ENCODE measurements around the gene C15orf39.
"Not testable (repeated sequence)": the region's sequence is repeated elsewhere in the genome, so short reads cannot be mapped to it uniquely, and the experiment has no call there.

Gene C15orf39

DNA sequence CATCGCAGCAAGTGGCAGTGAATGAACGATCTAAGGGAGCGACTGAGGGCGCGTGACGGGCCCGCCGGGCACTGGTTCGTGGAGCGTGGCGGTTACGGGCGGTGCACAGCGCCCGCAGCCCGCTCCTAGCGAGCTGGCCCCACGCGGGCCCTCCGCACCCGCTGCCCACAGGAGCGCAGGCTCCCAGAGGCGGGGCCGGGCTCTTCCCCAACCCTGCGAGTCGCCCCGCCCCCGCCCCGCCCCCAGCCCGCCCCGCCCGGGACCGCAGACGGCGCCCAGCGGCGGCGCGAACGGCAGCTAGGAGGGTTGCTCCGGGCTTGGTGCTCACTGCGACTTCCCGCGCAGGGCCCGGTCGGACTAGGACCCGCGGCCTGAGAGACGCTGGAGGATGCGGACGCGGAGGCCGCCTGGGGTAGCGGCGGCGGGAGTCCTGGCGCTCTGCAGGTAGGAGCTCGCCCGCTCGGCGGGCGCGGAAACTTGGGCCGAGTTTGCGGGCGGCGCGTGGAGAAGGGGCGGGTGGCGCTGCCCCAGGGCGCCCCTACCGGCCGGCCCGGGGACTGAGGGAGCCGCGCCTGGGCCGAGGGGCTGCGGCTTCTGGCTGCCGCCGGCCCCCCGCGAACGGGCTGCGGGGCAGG is at the start of gene C15orf39:
TSS of gene C15orf39 (plus strand) at position 267 of the 635 bp plus-strand sequence. CDS start 4,167 bp downstream, outside the sequence.
- peak; percentile 46 to 54 for DNase-seq (ENCODE audit: low read depth in 2 of 2)

DNA sequence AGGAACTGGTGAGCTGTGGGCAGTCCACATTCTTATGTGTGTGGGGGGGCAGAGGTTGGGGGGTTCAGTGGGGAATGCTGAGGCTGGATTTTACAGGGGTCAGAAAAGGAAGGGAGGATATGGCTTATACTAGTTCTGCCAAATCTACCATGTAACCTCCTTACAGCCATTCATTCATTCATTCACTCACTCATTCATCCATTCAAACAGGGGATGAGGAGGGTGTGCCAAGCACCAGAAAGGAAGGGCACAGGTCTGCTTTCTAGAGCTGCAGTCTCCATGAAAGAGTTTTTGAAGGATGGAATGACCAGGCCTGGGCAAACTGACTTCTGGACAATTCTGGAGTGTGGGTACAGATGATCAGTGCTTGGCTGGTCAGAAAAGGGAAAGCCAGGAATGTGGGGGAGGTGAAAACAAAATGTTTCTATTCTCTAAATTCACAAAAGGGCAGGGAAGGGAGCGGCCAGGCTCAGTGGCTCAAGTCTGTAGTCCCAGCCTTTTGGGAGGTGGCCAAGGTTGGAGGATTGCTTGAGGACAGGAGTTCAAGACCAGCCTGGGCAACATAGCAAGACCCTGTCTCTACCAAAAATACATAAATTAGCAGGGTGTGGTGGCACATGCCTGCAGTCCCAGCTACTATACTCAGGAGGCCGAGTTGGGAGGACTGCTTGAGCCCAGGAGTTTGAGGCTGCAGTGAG is 49.2 kb upstream of the C15orf39 start:
- no peak for DNase-seq (ENCODE audit: low read depth in 2 of 2)

DNA sequence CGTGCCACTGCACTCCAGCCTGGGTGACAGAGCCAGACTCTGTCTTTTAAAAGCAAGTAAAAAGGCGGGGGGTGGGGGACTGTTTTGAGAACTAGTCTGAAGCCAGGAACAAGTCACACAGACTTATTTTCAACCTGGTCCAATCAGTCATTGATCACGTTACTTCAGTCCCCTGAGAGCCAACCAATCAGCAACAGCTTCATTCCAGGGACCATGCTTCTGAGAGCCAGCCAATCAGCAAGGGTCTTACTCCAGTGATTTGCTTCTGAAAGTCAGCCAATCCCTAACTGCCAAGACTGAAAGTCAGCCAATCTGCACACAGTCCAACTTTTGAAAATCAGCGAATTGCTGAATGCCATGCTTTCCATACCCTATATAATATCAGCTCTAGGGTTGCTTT is 48.6 kb upstream of the C15orf39 start:
- no peak for DNase-seq (ENCODE audit: low read depth in 2 of 2)

DNA sequence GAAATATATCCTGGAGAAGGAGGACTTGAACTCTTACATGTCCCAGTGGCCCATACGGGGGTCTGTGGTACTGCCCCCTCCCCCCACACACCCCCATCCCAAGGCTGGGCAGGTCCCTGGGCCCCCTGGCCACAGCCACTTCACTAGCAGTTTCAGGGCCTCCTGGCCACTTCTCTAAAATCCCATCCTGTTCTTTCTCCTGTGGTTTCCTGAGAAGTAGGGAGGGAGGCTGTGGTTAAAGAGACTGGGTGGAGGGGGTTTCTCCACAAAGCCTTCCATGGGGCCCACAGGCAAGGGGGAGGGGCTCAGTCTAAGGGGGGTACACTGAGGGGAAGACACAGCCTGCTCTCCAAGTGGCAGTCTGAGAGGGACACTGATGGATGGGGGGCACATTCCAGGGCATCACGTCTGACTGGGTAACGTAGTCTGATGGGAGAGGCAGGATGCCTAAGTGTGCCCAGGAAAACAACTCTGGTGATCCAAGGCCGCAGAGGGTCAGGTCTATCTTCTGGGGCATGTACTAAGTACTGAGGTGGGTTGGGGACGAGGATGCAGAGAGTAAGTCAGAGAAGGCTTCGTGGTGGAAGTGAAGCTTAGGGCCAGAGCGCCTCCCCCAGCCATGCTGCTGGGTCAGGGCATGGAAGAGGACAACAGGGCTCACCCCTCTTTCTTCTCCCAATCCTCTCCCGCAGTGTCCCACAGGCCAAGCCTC is 48.0 kb upstream of the C15orf39 start:
- no peak for DNase-seq (ENCODE audit: low read depth in 2 of 2)

DNA sequence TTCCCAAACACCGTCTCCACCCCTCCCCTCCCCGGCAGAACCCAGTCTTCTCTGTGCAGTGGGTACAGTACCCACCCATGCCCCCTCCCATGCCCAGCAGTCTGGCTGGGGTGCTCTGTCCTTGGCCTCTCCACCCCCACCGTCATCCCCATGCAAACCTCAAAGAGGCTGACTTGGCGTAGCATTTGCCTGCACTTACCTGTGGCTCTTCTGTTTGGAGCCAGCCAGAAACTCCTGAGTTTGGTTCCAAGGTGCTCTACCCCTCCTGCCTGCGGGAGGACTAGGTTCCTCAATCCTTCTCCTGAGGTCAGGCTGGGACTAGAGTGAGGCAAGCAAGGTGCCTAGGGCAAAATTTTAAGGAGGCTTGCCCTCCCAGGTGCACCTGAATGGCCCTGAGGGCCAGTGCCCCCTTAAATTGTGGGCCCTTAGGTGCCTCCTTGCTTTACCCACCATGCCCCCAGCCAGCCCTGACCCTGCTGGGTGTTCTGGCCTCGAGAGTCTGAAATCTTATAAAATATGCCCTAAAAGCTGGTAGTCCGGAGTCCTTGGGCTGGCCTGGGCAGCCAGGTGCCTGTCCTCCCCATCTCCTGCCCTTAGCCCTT is 47.1 kb upstream of the C15orf39 start:
- no peak for DNase-seq (ENCODE audit: low read depth in 2 of 2)

DNA sequence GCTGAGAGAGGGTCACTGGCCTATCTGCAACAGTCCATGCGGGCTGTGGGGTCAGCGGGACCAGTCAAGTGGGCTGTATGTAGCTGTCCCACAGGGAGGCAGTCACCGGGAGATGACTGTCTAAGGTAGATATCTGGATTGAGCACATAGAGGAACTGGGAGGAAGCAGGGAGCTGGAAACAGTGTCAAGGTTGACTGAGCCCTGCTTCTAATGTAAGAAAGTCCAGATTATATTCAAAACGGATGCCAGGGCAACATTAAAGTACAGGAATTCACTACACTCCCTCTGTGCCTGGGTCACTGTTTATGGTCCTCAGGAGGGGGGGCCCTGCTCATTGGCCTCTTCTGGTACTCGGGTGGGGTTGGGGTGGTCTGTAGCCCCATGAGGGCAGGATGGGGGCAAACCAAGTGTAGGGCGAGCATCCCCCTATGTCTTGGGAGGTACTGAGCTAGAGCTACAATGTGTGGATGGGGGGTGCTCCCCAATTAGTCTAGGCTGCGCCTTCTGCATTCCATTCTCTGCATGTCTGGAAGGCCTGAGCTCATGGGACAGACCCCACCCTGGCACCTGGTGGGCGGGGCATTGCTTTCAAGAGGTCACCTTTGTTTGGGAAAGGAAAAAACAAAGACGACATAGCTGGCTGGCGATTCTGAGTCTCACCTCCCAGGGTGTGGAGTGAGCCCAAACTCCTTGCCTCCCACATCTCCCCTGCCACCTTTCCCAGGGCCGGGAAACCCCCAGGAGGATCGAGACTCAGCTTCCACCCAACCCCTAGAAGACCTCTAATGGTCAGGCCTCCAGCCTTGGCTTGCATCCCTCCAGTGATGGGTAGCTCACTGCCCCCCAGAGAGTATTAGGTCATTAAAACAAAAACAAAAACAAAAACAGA is 45.1 kb upstream of the C15orf39 start:
- DNase-seq (ENCODE audit: low read depth in 2 of 2): no peak

DNA sequence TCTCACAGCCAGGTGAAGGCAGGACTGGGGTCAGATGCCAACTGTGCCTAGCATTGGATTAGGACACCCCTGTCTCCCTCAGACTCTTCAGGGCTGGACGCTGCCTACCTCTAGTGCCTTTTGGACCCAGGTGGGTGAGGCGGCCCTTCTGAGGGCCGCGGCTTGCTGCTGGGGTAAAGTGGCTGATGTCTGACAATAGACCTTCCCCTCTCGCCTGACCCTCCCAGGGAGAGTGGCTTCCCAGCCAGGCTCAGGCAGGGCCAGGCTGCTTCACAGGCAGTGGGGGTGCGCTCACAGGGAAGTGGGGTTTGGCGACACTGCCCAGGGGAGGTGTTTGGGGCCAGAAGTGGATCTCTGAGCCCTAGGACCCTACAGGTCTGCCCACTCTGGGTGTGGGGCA is 43.3 kb upstream of the C15orf39 start:
- DNase-seq (ENCODE audit: low read depth in 2 of 2): no peak

DNA sequence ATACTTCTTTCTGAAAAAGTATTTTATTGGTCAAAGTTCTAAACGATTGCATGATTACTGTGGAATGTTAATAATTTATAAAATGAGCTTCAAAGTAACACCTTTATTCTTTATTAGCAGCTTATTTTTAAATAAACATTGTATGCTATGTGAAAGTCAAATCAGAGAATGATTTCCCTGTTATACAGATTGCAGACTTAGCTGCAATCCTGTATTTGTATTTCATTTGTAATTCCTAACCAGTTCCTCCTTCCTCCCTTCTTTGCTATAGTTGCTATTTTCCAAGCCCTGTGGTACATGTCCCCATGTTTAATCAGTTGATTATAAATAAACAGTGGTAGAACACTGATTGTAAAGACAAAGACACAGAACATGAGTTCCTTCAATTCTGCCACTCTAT is 42.4 kb upstream of the C15orf39 start:
- DNase-seq (ENCODE audit: low read depth in 2 of 2): no peak

DNA sequence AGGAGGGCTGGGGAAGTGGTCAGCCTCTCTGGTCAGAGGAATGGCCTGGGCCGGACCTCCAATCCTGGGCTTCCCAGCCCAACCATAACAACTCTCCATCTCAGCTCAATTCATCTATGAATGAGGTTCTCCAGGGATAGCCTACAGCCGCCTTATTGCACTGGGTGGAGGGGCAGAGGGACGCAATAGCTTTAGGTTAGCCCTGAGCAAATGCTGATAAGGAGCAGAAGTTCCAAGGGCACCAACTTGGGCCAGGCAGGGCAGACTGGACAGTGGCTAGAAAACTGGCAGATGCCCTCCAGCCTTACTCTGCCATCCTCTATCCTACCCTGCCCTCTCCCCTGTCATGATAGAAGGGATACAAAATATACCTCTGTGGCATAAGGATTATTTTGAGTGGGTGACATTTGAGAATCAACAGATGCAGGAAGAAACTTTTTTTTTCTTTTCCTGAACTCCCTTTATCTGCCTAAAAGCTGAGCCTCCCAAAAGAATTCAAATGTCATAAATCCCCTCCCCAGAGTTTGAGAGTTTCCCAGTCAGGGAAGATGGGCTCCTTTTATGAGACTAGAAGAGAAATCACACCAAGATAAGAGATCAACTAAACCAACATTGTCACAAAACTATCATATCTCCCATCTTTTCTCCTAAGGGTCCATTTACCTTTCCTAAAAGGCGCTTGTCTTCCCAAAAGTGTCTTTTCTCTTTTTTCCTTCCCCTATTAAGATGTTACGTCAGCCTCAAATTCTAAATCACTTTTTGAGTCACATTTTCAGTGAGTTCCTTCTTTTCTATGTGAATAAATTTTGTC is 40.4 kb upstream of the C15orf39 start:
- no peak for DNase-seq (ENCODE audit: low read depth in 2 of 2)

DNA sequence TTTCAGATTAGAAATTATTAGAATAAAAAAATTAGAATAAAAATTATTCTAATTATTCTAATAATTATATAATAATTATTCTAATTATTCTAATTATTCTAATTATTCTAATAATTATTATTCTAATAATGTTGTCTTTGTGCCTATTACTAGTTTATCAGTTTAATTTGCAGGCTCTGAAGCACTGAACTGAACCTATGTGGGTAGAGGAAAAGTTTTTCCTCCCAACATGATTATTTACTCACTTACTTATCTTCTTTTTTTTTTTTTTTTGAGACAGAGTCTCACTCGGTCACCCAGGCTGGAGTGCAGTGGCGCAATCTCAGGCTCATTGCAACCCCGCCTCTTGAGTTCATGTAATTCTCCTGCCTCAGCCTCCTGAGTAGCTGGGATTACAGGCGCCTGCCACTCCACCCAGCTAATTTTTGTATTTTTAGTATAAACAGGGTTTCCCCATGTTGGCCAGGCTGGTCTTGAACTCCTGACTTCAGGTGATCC is 39.7 kb upstream of the C15orf39 start:
- DNase-seq (ENCODE audit: low read depth in 2 of 2): no peak

DNA sequence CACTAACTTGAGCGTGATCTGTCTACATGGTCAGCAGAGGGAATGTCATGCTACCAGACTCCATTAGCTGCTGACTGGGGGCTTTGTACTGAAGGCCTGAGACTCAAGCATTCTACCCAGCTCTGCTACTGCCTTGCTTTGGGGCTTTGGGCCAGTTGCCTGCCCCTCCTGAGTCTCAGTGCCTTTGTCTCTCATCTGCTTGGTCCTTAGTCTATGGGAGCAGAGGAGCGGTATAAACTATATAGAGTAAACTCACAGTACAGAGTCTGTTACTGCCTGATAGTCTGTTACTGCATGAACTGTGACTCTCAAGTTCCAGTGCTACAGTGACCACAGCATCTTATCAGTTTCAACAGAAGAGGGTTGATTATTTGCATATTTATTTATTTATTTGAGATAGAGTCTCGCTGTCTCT is 38.5 kb upstream of the C15orf39 start:
- DNase-seq (ENCODE audit: low read depth in 2 of 2): no peak

DNA sequence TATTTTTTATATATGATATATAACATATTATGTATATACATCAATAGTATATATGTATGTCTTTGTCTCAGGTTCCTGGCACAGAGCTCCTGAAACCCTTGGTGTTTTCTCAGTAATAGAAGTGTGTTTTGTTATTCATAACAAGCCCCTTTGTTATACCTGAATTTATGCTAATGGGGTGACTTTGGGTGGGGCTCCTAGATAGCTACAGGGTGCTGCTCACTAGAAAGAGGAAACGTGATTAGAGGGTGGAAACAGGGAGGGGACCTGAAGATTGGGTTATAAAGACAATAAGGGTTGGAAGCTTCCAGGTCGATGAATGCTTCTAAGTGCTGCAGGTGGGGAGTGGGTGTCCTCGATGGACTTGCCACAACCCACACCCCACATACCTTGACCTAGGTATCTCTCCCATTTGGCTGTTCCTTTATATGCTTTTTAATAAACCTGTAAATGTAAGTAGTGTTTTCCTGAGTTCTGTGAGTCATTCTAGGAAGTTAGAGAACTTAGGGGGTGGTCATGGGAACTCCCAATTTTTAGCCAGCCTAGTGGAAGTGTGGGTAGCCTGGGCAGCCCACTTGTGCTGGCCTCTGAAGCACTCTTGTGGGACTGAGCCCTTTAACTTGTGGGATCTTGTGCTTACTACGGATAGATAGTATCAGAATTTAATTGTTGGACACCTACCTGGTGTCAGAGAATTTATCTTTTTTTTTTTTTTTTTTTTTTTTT is 36.9 kb upstream of the C15orf39 start:
- DNase-seq (ENCODE audit: low read depth in 2 of 2): no peak

DNA sequence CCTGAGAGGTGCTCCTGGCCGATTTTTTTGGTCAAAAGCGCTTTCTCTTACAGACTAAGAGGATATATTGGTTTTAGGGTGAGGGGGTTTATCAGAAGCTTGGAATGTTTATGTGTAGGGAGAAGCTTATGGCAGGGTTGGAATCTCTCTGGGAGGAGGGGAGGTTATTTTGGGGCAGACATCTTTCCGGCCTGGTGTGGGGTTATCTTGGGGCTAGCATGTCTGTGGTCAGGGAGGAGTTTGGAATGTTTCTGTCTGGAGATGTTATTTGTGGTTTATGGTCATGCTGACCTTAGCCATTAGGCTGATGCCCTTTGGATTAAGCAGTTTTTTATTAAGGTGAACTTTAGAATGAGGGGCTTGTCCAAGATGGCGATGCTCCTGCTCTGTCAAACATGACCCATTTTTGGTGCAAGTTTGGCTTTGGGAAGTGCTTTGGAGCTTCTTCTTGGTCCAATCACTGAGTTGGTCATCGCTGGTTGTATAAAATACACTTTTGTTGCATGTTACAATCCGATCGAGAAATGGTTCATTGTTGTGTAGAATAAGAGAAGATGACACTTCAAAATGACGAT is 35.1 kb upstream of the C15orf39 start:
- DNase-seq (ENCODE audit: low read depth in 2 of 2): not testable (repeated sequence)

DNA sequence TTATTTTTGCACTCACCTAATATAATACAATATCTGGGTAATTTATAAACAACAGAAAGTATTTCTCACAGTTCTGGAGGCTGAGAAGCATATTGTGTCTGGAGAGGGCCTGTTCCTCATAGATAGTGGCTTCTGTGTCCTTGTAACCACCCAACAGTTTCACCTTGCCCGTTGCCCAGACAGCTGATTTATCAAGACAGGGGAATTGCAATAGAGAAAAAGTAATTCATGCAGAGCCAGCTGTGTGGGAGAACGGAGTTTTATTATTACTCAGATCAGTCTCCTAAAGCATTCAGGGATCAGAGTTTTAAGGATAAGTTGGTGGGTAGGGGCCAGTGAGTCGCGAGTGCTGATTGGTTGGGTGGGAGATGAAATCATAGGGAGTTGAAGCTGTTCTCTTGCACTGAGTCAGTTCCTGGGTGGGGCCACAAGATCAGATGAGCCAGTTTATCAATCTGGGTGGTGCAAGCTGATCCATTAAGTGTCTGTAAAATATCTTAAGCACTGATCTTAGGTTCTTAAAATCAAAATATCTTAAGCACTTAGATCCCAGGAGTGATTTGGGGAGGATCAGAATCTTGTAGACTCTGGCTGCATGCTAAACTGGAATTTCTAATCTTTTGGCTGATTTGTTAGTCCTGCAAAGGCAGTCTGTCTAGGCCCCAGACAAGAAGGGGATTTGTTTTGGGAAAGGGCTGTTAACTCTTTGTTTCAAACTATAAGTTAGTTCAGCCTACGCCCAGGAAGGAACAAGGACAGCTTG is 33.9 kb upstream of the C15orf39 start:
- no peak for DNase-seq (ENCODE audit: low read depth in 2 of 2)

DNA sequence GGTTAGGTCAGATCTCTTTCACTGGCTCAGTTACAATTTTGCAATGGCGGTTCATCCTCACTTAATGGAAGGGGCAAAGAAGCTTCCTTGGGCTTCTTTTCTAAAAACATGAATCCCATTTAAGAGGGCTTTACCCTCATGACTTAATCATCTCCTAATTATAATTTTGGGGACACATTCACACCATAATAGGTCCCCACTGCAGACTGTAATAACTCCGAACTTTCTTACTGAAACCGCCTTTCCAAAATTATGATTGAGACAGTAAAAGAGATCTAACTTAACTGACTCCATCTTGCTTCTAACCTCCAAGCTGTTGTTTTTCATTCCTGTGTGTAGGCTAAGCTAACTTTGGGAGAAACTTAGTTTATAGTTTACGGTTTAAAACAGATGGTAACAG is 33.3 kb upstream of the C15orf39 start:
- no peak for DNase-seq (ENCODE audit: low read depth in 2 of 2)

DNA sequence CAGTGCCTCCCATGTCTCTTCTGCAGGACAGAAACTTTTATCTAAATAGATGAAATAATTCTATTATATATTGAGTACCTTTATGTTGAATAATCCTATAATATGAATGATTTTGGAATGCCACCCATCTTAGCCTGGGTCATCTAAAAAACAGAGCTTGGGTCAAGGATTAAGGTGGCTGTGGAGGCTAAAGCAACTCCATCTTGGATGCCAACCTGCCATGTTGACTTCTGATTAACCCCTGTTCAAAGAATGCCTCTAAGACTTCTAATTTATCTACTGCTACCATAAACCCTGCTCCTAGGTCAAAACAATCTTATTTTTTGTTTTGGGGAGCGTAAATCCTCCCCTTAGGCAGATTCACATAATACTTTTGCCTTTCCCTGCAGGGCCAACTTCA is 31.5 kb upstream of the C15orf39 start:
- DNase-seq (ENCODE audit: low read depth in 2 of 2): no peak

DNA sequence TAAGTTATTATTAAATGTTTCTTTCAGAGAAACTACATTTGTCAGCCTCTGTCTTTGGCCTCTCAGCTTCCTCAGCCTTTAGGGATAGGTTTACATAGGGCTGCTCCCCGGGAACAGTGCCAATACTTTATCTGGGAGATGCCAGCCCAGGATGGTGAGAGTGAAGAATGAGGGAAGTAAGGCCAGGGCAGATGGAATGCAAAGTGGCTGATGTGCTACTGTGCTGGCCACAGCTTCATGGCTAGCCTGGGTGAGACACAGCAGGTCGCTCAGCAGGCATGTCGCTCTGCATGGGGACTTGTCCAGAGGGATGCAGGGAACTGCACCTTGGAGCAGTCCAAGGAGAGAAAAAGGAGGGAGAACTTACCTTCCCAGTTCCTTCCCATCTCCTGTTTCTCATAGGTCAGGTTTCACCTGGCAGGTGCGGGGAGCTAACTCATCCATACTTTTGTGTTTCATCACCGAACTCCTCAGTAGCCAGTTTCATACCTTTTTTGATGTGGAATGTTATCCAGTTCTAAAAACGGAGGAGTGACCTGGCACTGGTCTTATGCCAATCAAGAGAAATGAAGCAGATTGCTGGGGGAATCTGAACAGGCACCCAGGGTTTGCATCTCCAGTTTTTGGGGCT is 30.9 kb upstream of the C15orf39 start:
- DNase-seq (ENCODE audit: low read depth in 2 of 2): no peak

DNA sequence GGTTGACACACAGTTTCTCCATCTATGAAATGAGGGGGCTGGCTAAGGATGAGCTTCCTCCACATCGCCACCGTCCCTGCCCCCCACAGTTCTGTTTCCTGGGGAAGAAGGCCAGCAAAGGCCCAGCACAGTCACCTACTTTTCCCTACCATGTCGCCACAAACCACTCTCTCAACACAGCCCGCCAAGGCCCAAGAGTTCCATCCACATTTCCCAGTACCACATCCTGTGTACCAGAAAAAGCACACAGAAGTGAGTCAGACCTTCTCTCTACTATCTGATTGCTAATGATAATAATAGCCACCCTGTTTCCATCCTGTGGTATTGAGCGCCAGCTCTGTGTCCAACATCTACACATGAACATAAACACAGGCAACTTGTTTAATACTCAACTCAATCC is 30.3 kb upstream of the C15orf39 start:
- DNase-seq (ENCODE audit: low read depth in 2 of 2): peak in 1 of 2 experiments; percentile 35

All from stimulated activated CD4-positive, alpha-beta T cell treated with anti-CD3 and anti-CD28 coated beads, Interleukin-12 subunit alpha, Interleukin-12 subunit beta, amount 100 ng/mL, for 24 hours (primary cell).